ENCODE measurements around the gene BCAS1.
"Not testable (repeated sequence)": the region's sequence is repeated elsewhere in the genome, so short reads cannot be mapped to it uniquely, and the experiment has no call there.

BCAS1 gene

GRCh38 chr20:53934421-53935343 is 135.7 kb downstream of the BCAS1 start:
- Histone ChIP-seq H3K9ac (ENCODE audit: low read length) (no peak overlapping the region), H3K4me1 (ENCODE audit: insufficient read depth, low read length) (peaks cover 29% of the 10 kb centered on the region), H3K36me3 (ENCODE audit: insufficient read depth, low read length) (no peaks in the 10 kb centered on the region), H3K9me3 (ENCODE audit: low read length) (no peaks in the 10 kb centered on the region), H3K4me3 (ENCODE audit: low read depth in 1 of 2, low read length in 2 of 2) (no peak overlapping the region), H3K27me3 (ENCODE audit: control insufficient read depth in 1 of 2, insufficient read depth in 2 of 2, low read length in 2 of 2) (no peaks in the 10 kb centered on the region), H3K27ac (ENCODE audit: low read depth, low read length) (no peak overlapping the region)

GRCh38 chr20:53933232-53933846 is 137.1 kb downstream of the BCAS1 start:
- peaks cover 19% of the 10 kb centered on the region for H3K4me1 ChIP-seq (ENCODE audit: insufficient read depth, low read length)
- H3K27ac ChIP-seq (ENCODE audit: low read depth, low read length), result no peak overlapping the region
- H3K9me3 ChIP-seq (ENCODE audit: low read length), result no peaks in the 10 kb centered on the region

GRCh38 chr20:53932655-53933192 is 137.7 kb downstream of the BCAS1 start:
- peaks cover 19% of the 10 kb centered on the region for H3K4me1 ChIP-seq (ENCODE audit: insufficient read depth, low read length)
- H3K9ac ChIP-seq (ENCODE audit: low read length); H3K36me3 ChIP-seq (ENCODE audit: insufficient read depth, low read length); H3K27ac ChIP-seq (ENCODE audit: low read depth, low read length); H3K4me3 ChIP-seq (ENCODE audit: low read depth in 1 of 2, low read length in 2 of 2); H3K27me3 ChIP-seq (ENCODE audit: control insufficient read depth in 1 of 2, insufficient read depth in 2 of 2, low read length in 2 of 2); H3K9me3 ChIP-seq (ENCODE audit: low read length): not testable (repeated sequence)

More at GRCh38 chr20:53933232-53933846, 137.1 kb downstream of the BCAS1 start:
- Histone ChIP-seq H3K9ac (ENCODE audit: low read length) (no peak overlapping the region), H3K4me3 (ENCODE audit: low read depth in 1 of 2, low read length in 2 of 2) (no peak overlapping the region), H3K36me3 (ENCODE audit: insufficient read depth, low read length) (no peaks in the 10 kb centered on the region), H3K27me3 (ENCODE audit: control insufficient read depth in 1 of 2, insufficient read depth in 2 of 2, low read length in 2 of 2) (no peaks in the 10 kb centered on the region)

GRCh38 chr20:53931597-53931996 is 138.8 kb downstream of the BCAS1 start:
- Histone ChIP-seq H3K27ac (ENCODE audit: low read depth, low read length) (no peak overlapping the region), H3K36me3 (ENCODE audit: insufficient read depth, low read length) (no peaks in the 10 kb centered on the region), H3K9ac (ENCODE audit: low read length) (no peak overlapping the region), H3K4me3 (ENCODE audit: low read depth in 1 of 2, low read length in 2 of 2) (no peak overlapping the region), H3K9me3 (ENCODE audit: low read length) (no peaks in the 10 kb centered on the region), H3K4me1 (ENCODE audit: insufficient read depth, low read length) (peaks cover 19% of the 10 kb centered on the region), H3K27me3 (ENCODE audit: control insufficient read depth in 1 of 2, insufficient read depth in 2 of 2, low read length in 2 of 2) (no peaks in the 10 kb centered on the region)

- Histone ChIP-seq H3K27ac (ENCODE audit: low read depth, low read length) (no peak overlapping the region), H3K4me1 (ENCODE audit: insufficient read depth, low read length) (peaks cover 19% of the 10 kb centered on the region), H3K36me3 (ENCODE audit: insufficient read depth, low read length) (no peaks in the 10 kb centered on the region), H3K9me3 (ENCODE audit: low read length) (no peaks in the 10 kb centered on the region), H3K9ac (ENCODE audit: low read length) (no peak overlapping the region), H3K4me3 (ENCODE audit: low read depth in 1 of 2, low read length in 2 of 2) (no peak overlapping the region), H3K27me3 (ENCODE audit: control insufficient read depth in 1 of 2, insufficient read depth in 2 of 2, low read length in 2 of 2) (no peaks in the 10 kb centered on the region)
Observed at GRCh38 chr20:53930651-53931504, 139.5 kb downstream of the BCAS1 start.

DNA sequence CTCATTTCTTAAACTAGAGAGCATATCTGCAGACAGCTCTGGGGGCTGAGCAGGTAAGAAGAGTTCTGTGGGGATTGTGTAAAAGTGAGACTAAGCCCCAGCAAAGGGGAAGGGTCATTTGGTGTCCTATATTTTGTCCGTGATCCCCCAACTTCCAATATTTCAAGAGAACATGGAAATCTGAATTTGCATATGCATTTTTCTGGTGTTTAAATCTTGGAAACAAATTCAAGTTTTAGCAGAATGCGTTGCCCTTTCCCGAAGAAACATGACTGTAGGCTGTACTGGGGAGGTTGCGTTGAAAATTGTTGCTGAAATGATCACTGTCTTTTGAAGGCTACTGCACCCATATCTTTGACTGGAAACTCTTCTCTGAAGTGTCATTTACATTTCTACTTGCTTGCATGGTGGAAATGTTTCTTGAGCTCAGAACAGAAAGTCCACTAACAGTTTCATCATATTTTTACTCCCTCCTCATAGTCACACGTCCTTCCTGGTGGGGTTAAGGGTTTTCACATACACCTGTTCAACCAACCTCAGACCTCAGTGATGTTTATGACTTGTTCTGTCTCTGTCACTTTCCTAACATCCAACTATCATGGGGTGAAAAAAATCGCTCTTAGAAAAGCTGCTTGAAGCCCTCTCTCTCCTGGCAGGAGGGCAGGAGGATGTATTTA is 140.3 kb downstream of the BCAS1 start:
- Histone ChIP-seq H3K9me3 (ENCODE audit: low read length) (no peaks in the 10 kb centered on the region), H3K9ac (ENCODE audit: low read length) (no peak overlapping the region), H3K4me3 (ENCODE audit: low read depth in 1 of 2, low read length in 2 of 2) (no peak overlapping the region), H3K27me3 (ENCODE audit: control insufficient read depth in 1 of 2, insufficient read depth in 2 of 2, low read length in 2 of 2) (no peaks in the 10 kb centered on the region), H3K4me1 (ENCODE audit: insufficient read depth, low read length) (peaks cover 17% of the 10 kb centered on the region), H3K27ac (ENCODE audit: low read depth, low read length) (no peak overlapping the region), H3K36me3 (ENCODE audit: insufficient read depth, low read length) (no peaks in the 10 kb centered on the region)

- Histone ChIP-seq H3K4me1 (ENCODE audit: insufficient read depth, low read length) (peaks cover 10% of the 10 kb centered on the region), H3K4me3 (ENCODE audit: low read depth in 1 of 2, low read length in 2 of 2) (no peak overlapping the region), H3K9ac (ENCODE audit: low read length) (no peak overlapping the region), H3K27me3 (ENCODE audit: control insufficient read depth in 1 of 2, insufficient read depth in 2 of 2, low read length in 2 of 2) (no peaks in the 10 kb centered on the region), H3K36me3 (ENCODE audit: insufficient read depth, low read length) (no peaks in the 10 kb centered on the region), H3K27ac (ENCODE audit: low read depth, low read length) (no peak overlapping the region), H3K9me3 (ENCODE audit: low read length) (no peaks in the 10 kb centered on the region)
Observed at GRCh38 chr20:53929399-53929798, 141.0 kb downstream of the BCAS1 start.

- H3K27me3 ChIP-seq (ENCODE audit: control insufficient read depth in 1 of 2, insufficient read depth in 2 of 2, low read length in 2 of 2), result no peaks in the 10 kb centered on the region
- H3K4me1 ChIP-seq (ENCODE audit: insufficient read depth, low read length), result no peaks in the 10 kb centered on the region
- H3K36me3 ChIP-seq (ENCODE audit: insufficient read depth, low read length), result no peaks in the 10 kb centered on the region
- H3K9me3 ChIP-seq (ENCODE audit: low read length), result no peaks in the 10 kb centered on the region
- H3K9ac ChIP-seq (ENCODE audit: low read length), result no peak overlapping the region
- no peak overlapping the region for H3K4me3 ChIP-seq (ENCODE audit: low read depth in 1 of 2, low read length in 2 of 2)
- H3K27ac ChIP-seq (ENCODE audit: low read depth, low read length), result no peak overlapping the region
Observed at GRCh38 chr20:53927990-53928389, 142.4 kb downstream of the BCAS1 start.

DNA sequence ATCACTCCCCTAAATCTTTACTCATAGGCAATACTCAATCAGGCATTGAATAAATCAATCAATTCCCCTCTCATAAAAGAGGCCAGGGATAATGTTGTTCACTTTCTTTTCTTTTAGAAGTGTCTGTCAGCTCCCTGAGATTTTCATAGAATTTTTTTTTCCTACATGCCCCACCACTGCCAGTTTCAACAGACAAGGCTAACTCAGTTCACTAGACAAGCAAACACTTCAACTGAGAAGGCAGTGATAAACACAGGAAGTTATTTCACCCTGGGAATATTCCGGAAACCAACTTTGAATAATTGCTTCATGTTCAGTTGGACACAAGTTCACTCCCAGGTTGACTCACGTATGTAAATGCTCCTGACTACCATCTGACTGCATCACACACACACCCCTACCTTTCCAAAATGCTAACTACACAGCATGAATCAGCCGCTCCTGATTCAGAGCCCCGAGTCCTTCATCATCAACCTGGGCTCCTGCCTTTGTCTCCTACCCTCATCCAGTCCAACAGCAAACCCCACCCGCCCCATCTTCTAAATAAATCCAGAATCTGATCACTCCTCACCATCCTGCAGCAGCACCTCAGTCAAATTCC is 143.9 kb downstream of the BCAS1 start:
- H3K27ac ChIP-seq (ENCODE audit: low read depth, low read length), result no peak overlapping the region
- no peaks in the 10 kb centered on the region for H3K9me3 ChIP-seq (ENCODE audit: low read length)
- H3K4me1 ChIP-seq (ENCODE audit: insufficient read depth, low read length), result no peaks in the 10 kb centered on the region
- no peak overlapping the region for H3K9ac ChIP-seq (ENCODE audit: low read length)
- H3K36me3 ChIP-seq (ENCODE audit: insufficient read depth, low read length), result no peaks in the 10 kb centered on the region
- H3K4me3 ChIP-seq (ENCODE audit: low read depth in 1 of 2, low read length in 2 of 2), result no peak overlapping the region
- no peaks in the 10 kb centered on the region for H3K27me3 ChIP-seq (ENCODE audit: control insufficient read depth in 1 of 2, insufficient read depth in 2 of 2, low read length in 2 of 2)

DNA sequence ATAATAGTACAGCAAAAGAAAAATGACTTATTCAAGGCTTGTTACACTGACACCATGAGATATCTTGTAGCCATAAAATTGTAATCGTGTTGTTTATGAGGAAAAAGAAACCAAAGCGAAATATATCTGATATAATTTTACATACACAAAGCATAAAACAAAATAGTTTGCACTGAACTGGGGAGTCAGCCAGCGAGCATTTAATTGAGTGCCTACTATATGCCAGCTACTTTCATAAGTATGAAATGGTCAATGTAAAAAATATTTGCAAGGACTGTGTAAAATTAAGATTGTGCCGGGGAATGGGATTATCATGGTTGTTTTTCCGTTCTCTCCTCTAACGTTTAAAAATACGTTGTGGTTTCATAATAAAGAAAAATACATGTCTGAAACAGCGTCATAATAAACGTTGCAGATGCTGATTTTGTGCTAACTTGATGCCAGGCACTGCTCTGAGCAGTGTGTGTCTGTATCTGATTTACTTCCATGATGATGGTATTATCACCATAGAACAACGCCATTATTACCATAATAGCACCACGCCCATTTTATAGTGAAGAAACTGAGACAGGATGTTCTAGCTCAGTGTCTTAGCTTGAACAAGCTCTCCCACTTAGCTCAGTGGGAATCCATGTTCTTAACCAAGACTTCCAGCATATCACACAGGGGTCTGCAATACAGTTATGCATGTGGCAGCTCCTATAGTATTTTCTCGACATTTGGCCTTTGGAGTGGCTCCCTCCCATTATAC is 144.6 kb downstream of the BCAS1 start:
- H3K4me1 ChIP-seq (ENCODE audit: insufficient read depth, low read length), result no peaks in the 10 kb centered on the region
- no peak overlapping the region for H3K9ac ChIP-seq (ENCODE audit: low read length)
- H3K9me3 ChIP-seq (ENCODE audit: low read length), result no peaks in the 10 kb centered on the region
- no peak overlapping the region for H3K4me3 ChIP-seq (ENCODE audit: low read depth in 1 of 2, low read length in 2 of 2)
- no peak overlapping the region for H3K27ac ChIP-seq (ENCODE audit: low read depth, low read length)
- H3K27me3 ChIP-seq (ENCODE audit: control insufficient read depth in 1 of 2, insufficient read depth in 2 of 2, low read length in 2 of 2), result no peaks in the 10 kb centered on the region
- no peaks in the 10 kb centered on the region for H3K36me3 ChIP-seq (ENCODE audit: insufficient read depth, low read length)

All from muscle layer of colon (tissue), 2 donors.